IMR-90 (cell line): Measurements from ENCODE around the gene CDH23. TPM values are rescaled to one million over a fixed set of nuclear protein-coding genes. Genes with fewer than 3 reads are reported as not detected.

ENCODE experiments used
- ATAC-seq: fragments of 200-7000 bp; cut with Tn5 transposase; 2 replicates; pipeline ENCODE4 v1.9.1; 2020; ENCODE audit warnings: low read depth, mild to moderate bottlenecking, moderate library complexity
- BruUV-seq: library from RNA; stranded (reverse); fragments of 400-500 nt; replicated peaks from 2 replicates; lab custom pipeline; 2021; lab: Mats Ljungman, UMichigan
- CTCF ChIA-PET: fragments of 300-600 bp; formaldehyde crosslinking; extraction: SDS; loops from one replicate; lab custom pipeline; 2021; ENCODE audit warnings: antibody characterized with exemption; lab: Yijun Ruan, JAX
- POLR2A ChIA-PET: fragments of 300-600 bp; sonication (Branson Sonifier 250); formaldehyde crosslinking; loops from one replicate; lab custom pipeline; 2022; ENCODE audit warnings: antibody characterized with exemption; ENCODE audit not compliant: unreplicated experiment; lab: Charles Lee
- DNase-seq: peaks from one replicate; pipeline ENCODE4 v3.0.0; 2013
- H2AFZ ChIP-seq: replicated peaks from 2 replicates; pipeline ENCODE3; 2013; ENCODE audit warnings: low read length, mild to moderate bottlenecking; ENCODE audit not compliant: poor library complexity
- H2AK5ac ChIP-seq: 2 replicates; pipeline ENCODE4 v1.6.1; 2013; ENCODE audit warnings: low read depth, low read length, inconsistent platforms
- H2AK9ac ChIP-seq: replicated peaks from 2 replicates; pipeline ENCODE3; 2013; ENCODE audit warnings: mild to moderate bottlenecking, low read depth, low read length, moderate library complexity; ENCODE audit not compliant: poor library complexity
- H2BK120ac ChIP-seq: 2 replicates; pipeline ENCODE4 v1.6.1; 2013; ENCODE audit warnings: low read depth, low read length, inconsistent platforms
- H2BK15ac ChIP-seq: 3 replicates; pipeline ENCODE4 v1.6.1; 2013; ENCODE audit warnings: low read depth, low read length, inconsistent platforms
- H2BK20ac ChIP-seq: 2 replicates; pipeline ENCODE4 v1.6.1; 2013; ENCODE audit warnings: low read depth, mild to moderate bottlenecking, inconsistent platforms, low read length, moderate library complexity
- H2BK5ac ChIP-seq: 2 replicates; pipeline ENCODE4 v1.6.1; 2013; ENCODE audit warnings: mild to moderate bottlenecking, low read depth, low read length, inconsistent platforms; ENCODE audit not compliant: poor library complexity, severe bottlenecking
- H3K14ac ChIP-seq: replicated peaks from 2 replicates; pipeline ENCODE4 v1.6.1; 2013; ENCODE audit warnings: low read depth, low read length, inconsistent platforms
- H3K18ac ChIP-seq: 2 replicates; pipeline ENCODE4 v1.6.1; 2013; ENCODE audit warnings: low read depth, low read length, control low read depth
- H3K23ac ChIP-seq: 2 replicates; pipeline ENCODE4 v1.6.1; 2013; ENCODE audit warnings: low read depth, low read length, inconsistent platforms
- H3K27ac ChIP-seq: 2 replicates; pipeline ENCODE4 v1.5.1; 2013; ENCODE audit warnings: mild to moderate bottlenecking, control low read depth, low read length; ENCODE audit not compliant: insufficient read depth
- H3K27me3 ChIP-seq: 2 replicates; pipeline ENCODE4 v1.6.1; 2013; ENCODE audit warnings: low read length; ENCODE audit not compliant: control insufficient read depth, insufficient read depth
- H3K36me3 ChIP-seq: 2 replicates; pipeline ENCODE4 v1.6.1; 2013; ENCODE audit warnings: low read length, mixed read lengths; ENCODE audit not compliant: control insufficient read depth, insufficient read depth
- H3K4ac ChIP-seq: 2 replicates; pipeline ENCODE4 v1.6.1; 2013; ENCODE audit warnings: low read depth, low read length, inconsistent platforms
- H3K4me1 ChIP-seq: 2 replicates; pipeline ENCODE4 v1.6.1; 2013; ENCODE audit warnings: low read length, mixed read lengths; ENCODE audit not compliant: control insufficient read depth, insufficient read depth
- H3K4me2 ChIP-seq: 2 replicates; pipeline ENCODE4 v1.6.1; 2013; ENCODE audit warnings: low read depth, mild to moderate bottlenecking, control low read depth, low read length, moderate library complexity
- H3K4me3 ChIP-seq: 2 replicates; pipeline ENCODE4 v1.5.1; 2013; ENCODE audit warnings: low read depth, mild to moderate bottlenecking, control low read depth, low read length, moderate library complexity; ENCODE audit not compliant: insufficient read depth
- H3K56ac ChIP-seq: 2 replicates; pipeline ENCODE4 v1.6.1; 2013; ENCODE audit warnings: low read length, inconsistent platforms; ENCODE audit not compliant: insufficient read depth; ENCODE audit errors: extremely low read depth
- H3K79me1 ChIP-seq, 2 experiments: 2 replicates each; pipeline ENCODE4 v1.6.1; 2013; ENCODE audit warnings: low read length in 2 of 2, inconsistent platforms in 1 of 2, low read depth in 1 of 2
- H3K9ac ChIP-seq: 2 replicates; pipeline ENCODE4 v1.6.1; 2013; ENCODE audit warnings: low read depth, low read length, control low read depth
- H3K9me1 ChIP-seq: 2 replicates; pipeline ENCODE4 v1.6.1; 2013; ENCODE audit warnings: low read length, inconsistent platforms; ENCODE audit not compliant: insufficient read depth
- H3K9me3 ChIP-seq: 2 replicates; pipeline ENCODE4 v1.6.1; 2013; ENCODE audit warnings: low read length; ENCODE audit not compliant: control insufficient read depth, insufficient read depth
- H4K20me1 ChIP-seq: 2 replicates; pipeline ENCODE4 v1.6.1; 2013; ENCODE audit warnings: low read length, inconsistent platforms; ENCODE audit not compliant: insufficient read depth
- H4K5ac ChIP-seq: 2 replicates; pipeline ENCODE4 v1.6.1; 2013; ENCODE audit warnings: mild to moderate bottlenecking, low read depth, low read length, control low read depth
- H4K8ac ChIP-seq, 2 experiments: 2 replicates each; pipeline ENCODE4 v1.6.1; 2013; ENCODE audit warnings: low read depth in 2 of 2, low read length in 2 of 2, control low read depth in 1 of 2, inconsistent platforms in 1 of 2
- H4K91ac ChIP-seq: 2 replicates; pipeline ENCODE4 v1.6.1; 2013; ENCODE audit warnings: low read depth, low read length, inconsistent platforms; ENCODE audit not compliant: insufficient read depth
- BHLHE40 ChIP-seq: fragments of 150-350 bp; IDR thresholded peaks from 2 replicates; pipeline ENCODE4 v1.6.1; 2016; ENCODE audit warnings: mild to moderate bottlenecking, low read depth, low read length
- CEBPB ChIP-seq: IDR thresholded peaks from 2 replicates; pipeline ENCODE4 v1.6.1; 2012; ENCODE audit warnings: low read depth, low read length, improper control_type of control experiment
- CHD1 ChIP-seq: IDR thresholded peaks from 2 replicates; pipeline ENCODE4 v1.6.1; 2012; ENCODE audit warnings: low read depth, low read length, improper control_type of control experiment
- CTCF ChIP-seq: conservative IDR thresholded peaks from 2 replicates; pipeline ENCODE4 v1.5.1; 2012; ENCODE audit warnings: mild to moderate bottlenecking, low read depth, low read length, improper control_type of control experiment
- ELK1 ChIP-seq: fragments of 150-350 bp; IDR thresholded peaks from 2 replicates; pipeline ENCODE4 v1.6.1; 2016; ENCODE audit warnings: low read depth, mild to moderate bottlenecking, low read length, moderate library complexity, borderline replicate concordance
- FOS ChIP-seq: fragments of 150-350 bp; IDR thresholded peaks from 2 replicates; pipeline ENCODE4 v1.6.1; 2016; ENCODE audit warnings: low read depth, low read length
- MAFK ChIP-seq: IDR thresholded peaks from 2 replicates; pipeline ENCODE4 v1.6.1; 2012; ENCODE audit warnings: low read depth, low read length, improper control_type of control experiment
- MAZ ChIP-seq: IDR thresholded peaks from 2 replicates; pipeline ENCODE4 v1.6.1; 2012; ENCODE audit warnings: low read depth, mild to moderate bottlenecking, low read length, improper control_type of control experiment, moderate library complexity, borderline replicate concordance
- MXI1 ChIP-seq: IDR thresholded peaks from 2 replicates; pipeline ENCODE4 v1.6.1; 2012; ENCODE audit warnings: low read depth, mild to moderate bottlenecking, low read length, moderate library complexity, borderline replicate concordance
- NFE2L2 ChIP-seq: fragments of 150-350 bp; IDR thresholded peaks from 2 replicates; pipeline ENCODE4 v1.6.1; 2016; ENCODE audit warnings: low read depth, mild to moderate bottlenecking, low read length
- POLR2A ChIP-seq: IDR thresholded peaks from 2 replicates; pipeline ENCODE4 v1.6.1; 2012; ENCODE audit warnings: mild to moderate bottlenecking, low read depth, low read length
- RAD21 ChIP-seq: IDR thresholded peaks from 2 replicates; pipeline ENCODE4 v1.6.1; 2012; ENCODE audit warnings: low read length, improper control_type of control experiment
- RCOR1 ChIP-seq: IDR thresholded peaks from 2 replicates; pipeline ENCODE4 v1.6.1; 2012; ENCODE audit warnings: mild to moderate bottlenecking, low read length, improper control_type of control experiment; ENCODE audit not compliant: insufficient replicate concordance
- RFX5 ChIP-seq: IDR thresholded peaks from 2 replicates; pipeline ENCODE4 v1.8.0; 2012; ENCODE audit warnings: low read depth, mild to moderate bottlenecking, low read length, moderate library complexity
- SMC3 ChIP-seq: fragments of 150-350 bp; IDR thresholded peaks from 2 replicates; pipeline ENCODE4 v1.6.1; 2016; ENCODE audit warnings: low read depth, mild to moderate bottlenecking, antibody characterized with exemption, low read length, moderate library complexity
- USF2 ChIP-seq: fragments of 150-350 bp; IDR thresholded peaks from 2 replicates; pipeline ENCODE4 v1.6.1; 2017; ENCODE audit warnings: mild to moderate bottlenecking, antibody characterized with exemption, low read length, low read depth
- WGBS, 2 experiments: methylation state at CpG; one replicate each; pipeline versions ENCODE4 v1.1.5 to v1.1.7; 2013; ENCODE audit warnings: missing lambda C conversion rate in 2 of 2; ENCODE audit not compliant: insufficient read length in 1 of 2; ENCODE audit errors: extremely low coverage in 2 of 2; 5-methylcytosine and 5-hydroxymethylcytosine counted together
- dilution Hi-C: fragments of 300-500 bp; cut with HindIII; formaldehyde crosslinking; loops from one replicate; pipeline ENCODE4 v1.14.3; 2018; ENCODE audit warnings: low sequenced_read_pairs; ENCODE audit not compliant: unreplicated experiment
- in situ Hi-C: fragments of 300-500 bp; cut with MboI; formaldehyde crosslinking; loops from 3 replicates; pipeline ENCODE4 v1.14.3; 2019; ENCODE audit warnings: low sequenced_read_pairs, inconsistent platforms, mixed read lengths
- intact Hi-C: fragments of 100-400 bp; cut with micrococcal nuclease; formaldehyde crosslinking; loops from 2 replicates; pipeline ENCODE4 v1.10.0; 2022
- polyA plus RNA-seq, 3 experiments: library from polyadenylated mRNA; depleted of rRNA; stranded (reverse); fragments of >200 nt; gene quantifications; 2 replicates each; pipeline ENCODE4 v1.2.3, GENCODE V29; 2012; ENCODE audit warnings: low replicate concordance in 1 of 3
- total RNA-seq: library from RNA; depleted of rRNA; stranded (reverse); fragments of >200 nt; gene quantifications from 2 replicates; pipeline ENCODE4 v1.2.3, GENCODE V29; 2012

The CDH23 gene
- total and polyA plus RNA-seq, 2 of the 4 experiments (the other 2 are of a cell fraction) = under 0.01 to 0.03 TPM

GRCh38 chr10:71359364-71360046, 37.2 kb upstream of the CDH23 start:
- Histone ChIP-seq H3K56ac (no peak overlapping the region), H2BK15ac (no peak overlapping the region), H3K27me3 (no peaks in the 10 kb centered on the region), H4K8ac (no peak overlapping the region), H3K23ac (no peak overlapping the region), H3K4me3 (no peak overlapping the region), H3K14ac (no peak overlapping the region), H3K9me1 (no peaks in the 10 kb centered on the region), H3K79me1 (no peaks in the 10 kb centered on the region), H4K5ac (no peak overlapping the region), H4K20me1 (no peaks in the 10 kb centered on the region), H3K36me3 (peaks cover 2% of the 10 kb centered on the region), H3K9ac (no peak overlapping the region), H3K18ac (no peak overlapping the region), H4K91ac (no peak overlapping the region), H2AK9ac (peak overlapping the region; percentile 90), H3K9me3 (no peaks in the 10 kb centered on the region), H2AFZ (no peak overlapping the region), H2BK20ac (no peak overlapping the region), H2AK5ac (no peak overlapping the region), H3K4me1 (peaks cover under 1% of the 10 kb centered on the region), H3K27ac (no peak overlapping the region), H2BK120ac (no peak overlapping the region), H2BK5ac (no peak overlapping the region), H3K4me2 (no peak overlapping the region), H3K4ac (no peak overlapping the region)
- TF ChIP-seq MAFK (no peak), POLR2A (no peak), BHLHE40 (no peak), CTCF (no peak), CEBPB (no peak), RCOR1 (no peak), NFE2L2 (no peak), CHD1 (no peak), SMC3 (no peak), USF2 (no peak), MXI1 (no peak), RFX5 (no peak), RAD21 (no peak), MAZ (no peak), ELK1 (no peak), FOS (no peak)
- BruUV-seq = no TSS peak
- WGBS, 2 experiments = 100% methylated on average over 1 of the region's 9 CpGs; no CpG with 5 or more reads in 1 of the 2 experiments
- ChIA-PET POLR2A (interaction anchor here (0.7 kb wide), 1 partner anchor 1737 kb away, joined by 17 read pairs; no protein-coding TSS in a partner anchor), CTCF (no interaction called here)
- in situ Hi-C loops = no loop called here
- intact Hi-C loops = no loop called here
- no peak for ATAC-seq
- dilution Hi-C loops = no loop called here
- DNase-seq = no peak
